ENCODE data around the gene GRID2. TPM values are rescaled to one million over a fixed set of nuclear protein-coding genes. Genes with fewer than 3 reads are reported as not detected.

GRID2 gene
- total RNA-seq, 3 donors from 2014 or later, result under 0.01 TPM

DNA sequence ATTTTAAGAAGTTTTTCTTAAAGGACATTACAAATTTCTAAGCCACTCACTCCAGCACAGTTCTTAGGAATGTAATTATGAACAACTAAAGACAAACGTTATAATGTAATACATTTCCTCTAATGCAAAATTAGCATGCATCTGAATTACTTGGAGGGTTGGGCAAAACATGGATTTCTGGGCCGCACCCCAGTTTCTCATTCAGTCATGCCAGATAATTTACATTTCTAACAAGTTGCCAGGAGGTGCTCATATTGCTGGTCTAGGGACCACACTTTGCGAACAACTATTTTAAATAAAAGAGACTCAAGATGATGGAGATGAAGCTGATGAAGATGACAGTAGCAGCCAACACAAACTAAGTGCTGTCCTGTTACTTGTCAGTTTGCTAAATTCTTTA is 840.1 kb downstream of the GRID2 start:
- H3K4me1 ChIP-seq, result no peaks in the 10 kb centered on the region
- no peaks in the 10 kb centered on the region for H3K27me3 ChIP-seq
- DNase-seq (ENCODE audit: low spot score in 2 of 2), result no peak
- H3K9me3 ChIP-seq, result no peaks in the 10 kb centered on the region
- H3K36me3 ChIP-seq, result no peaks in the 10 kb centered on the region
- intact Hi-C loops (cut with DNase I; ENCODE audit: low total_unique reads), result no loop called here
- H3K27ac ChIP-seq, result no peak overlapping the region
- no peak for TF ChIP-seq POLR2AphosphoS5 (IDR thresholded peaks at IDR 0.05)
- TF ChIP-seq, protein P1, sequence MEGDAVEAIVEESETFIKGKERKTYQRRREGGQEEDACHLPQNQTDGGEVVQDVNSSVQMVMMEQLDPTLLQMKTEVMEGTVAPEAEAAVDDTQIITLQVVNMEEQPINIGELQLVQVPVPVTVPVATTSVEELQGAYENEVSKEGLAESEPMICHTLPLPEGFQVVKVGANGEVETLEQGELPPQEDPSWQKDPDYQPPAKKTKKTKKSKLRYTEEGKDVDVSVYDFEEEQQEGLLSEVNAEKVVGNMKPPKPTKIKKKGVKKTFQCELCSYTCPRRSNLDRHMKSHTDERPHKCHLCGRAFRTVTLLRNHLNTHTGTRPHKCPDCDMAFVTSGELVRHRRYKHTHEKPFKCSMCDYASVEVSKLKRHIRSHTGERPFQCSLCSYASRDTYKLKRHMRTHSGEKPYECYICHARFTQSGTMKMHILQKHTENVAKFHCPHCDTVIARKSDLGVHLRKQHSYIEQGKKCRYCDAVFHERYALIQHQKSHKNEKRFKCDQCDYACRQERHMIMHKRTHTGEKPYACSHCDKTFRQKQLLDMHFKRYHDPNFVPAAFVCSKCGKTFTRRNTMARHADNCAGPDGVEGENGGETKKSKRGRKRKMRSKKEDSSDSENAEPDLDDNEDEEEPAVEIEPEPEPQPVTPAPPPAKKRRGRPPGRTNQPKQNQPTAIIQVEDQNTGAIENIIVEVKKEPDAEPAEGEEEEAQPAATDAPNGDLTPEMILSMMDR (IDR thresholded peaks at IDR 0.05), result no peak
- TF ChIP-seq POLR2A (IDR thresholded peaks at IDR 0.05), result no peak
- H3K4me3 ChIP-seq, result no peak overlapping the region

DNA sequence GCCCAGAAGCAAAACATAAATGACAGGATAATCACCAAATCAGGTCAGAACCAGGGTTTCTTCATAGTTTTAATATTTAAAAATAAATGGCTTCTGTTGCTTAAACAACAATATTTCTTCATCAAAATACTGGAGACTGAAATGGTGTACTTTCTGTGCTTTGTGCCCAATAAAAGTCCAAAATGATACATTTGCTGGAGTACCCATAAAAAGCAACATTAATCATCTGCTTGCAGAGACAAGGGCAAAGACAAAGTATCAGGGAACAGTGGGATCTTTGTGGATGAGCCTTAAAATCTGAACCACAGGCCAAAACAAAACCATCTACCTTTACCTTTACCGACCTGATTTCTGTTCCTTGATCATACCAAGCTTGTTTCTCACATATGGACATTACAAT is 840.9 kb downstream of the GRID2 start:
- no peak overlapping the region for H3K27ac ChIP-seq
- TF ChIP-seq, protein P1 (IDR thresholded peaks at IDR 0.05), result no peak
- no peak for TF ChIP-seq POLR2AphosphoS5 (IDR thresholded peaks at IDR 0.05)
- no peak for TF ChIP-seq POLR2A (IDR thresholded peaks at IDR 0.05)
- intact Hi-C loops (cut with DNase I; ENCODE audit: low total_unique reads), result no loop called here
- no peak overlapping the region for H3K4me3 ChIP-seq
- no peaks in the 10 kb centered on the region for H3K27me3 ChIP-seq
- no peaks in the 10 kb centered on the region for H3K36me3 ChIP-seq
- DNase-seq (ENCODE audit: low spot score in 2 of 2), result no peak
- H3K4me1 ChIP-seq, result no peaks in the 10 kb centered on the region
- H3K9me3 ChIP-seq, result no peaks in the 10 kb centered on the region

DNA sequence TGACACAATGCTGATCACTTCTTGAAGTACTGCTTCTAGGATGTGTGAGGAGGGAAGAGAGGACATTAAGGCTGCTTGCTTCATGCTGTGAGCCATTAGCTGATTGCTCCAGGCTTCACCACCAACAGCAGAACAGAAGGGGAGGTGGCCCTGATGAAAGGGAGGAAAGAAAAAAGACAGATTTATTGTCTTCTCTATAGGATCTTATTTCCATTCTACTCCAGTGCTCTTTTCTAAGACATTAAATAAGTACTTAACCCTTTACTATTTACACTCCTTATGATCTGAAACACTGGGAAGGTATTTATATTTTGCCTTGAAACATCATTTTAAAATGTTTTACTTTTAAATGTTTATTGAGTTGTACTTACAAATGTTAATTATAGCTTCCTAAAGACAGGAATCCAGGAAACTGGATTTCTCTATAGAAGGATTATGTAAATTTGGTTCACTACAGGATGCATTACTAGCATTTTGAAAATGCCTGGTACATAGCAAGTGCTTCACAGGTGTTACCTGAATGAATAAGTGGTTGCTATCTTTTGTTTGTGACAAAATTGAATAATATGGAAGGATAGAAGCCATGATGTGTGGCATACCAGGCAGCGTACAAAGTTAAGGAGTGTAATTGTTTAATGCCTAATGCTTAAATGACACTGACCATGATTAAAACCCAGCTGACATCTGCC is 843.9 kb downstream of the GRID2 start:
- Histone ChIP-seq H3K4me1 (no peaks in the 10 kb centered on the region), H3K9me3 (no peaks in the 10 kb centered on the region), H3K27ac (no peak overlapping the region), H3K27me3 (no peaks in the 10 kb centered on the region), H3K36me3 (no peaks in the 10 kb centered on the region), H3K4me3 (no peak overlapping the region)
- no peak for DNase-seq (ENCODE audit: low spot score in 2 of 2)
- TF ChIP-seq POLR2A (IDR thresholded peaks at IDR 0.05), result no peak
- TF ChIP-seq POLR2AphosphoS5 (IDR thresholded peaks at IDR 0.05), result no peak
- TF ChIP-seq, protein P1 (IDR thresholded peaks at IDR 0.05), result no peak
- intact Hi-C loops (cut with DNase I; ENCODE audit: low total_unique reads), result no loop called here

DNA sequence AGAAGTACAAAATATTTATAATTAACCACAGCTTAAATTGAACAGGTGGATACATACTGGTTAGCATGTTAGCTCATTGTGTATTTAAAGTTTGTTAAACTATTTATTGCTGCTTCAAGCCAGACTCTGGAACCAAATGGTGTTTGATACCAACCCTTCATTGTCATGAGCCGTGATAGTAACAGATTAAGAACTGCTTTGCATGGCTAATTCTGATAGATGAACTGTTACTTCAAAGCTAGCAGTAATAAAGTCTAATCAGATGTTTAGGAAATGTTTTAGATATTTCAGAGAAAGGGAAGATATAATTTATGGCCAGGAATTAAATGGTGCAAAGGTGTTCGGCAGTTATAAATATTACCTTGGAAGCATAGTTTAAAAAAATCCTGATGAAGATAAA is 848.7 kb downstream of the GRID2 start:
- Histone ChIP-seq H3K27me3 (no peaks in the 10 kb centered on the region), H3K4me1 (no peaks in the 10 kb centered on the region), H3K36me3 (no peaks in the 10 kb centered on the region), H3K9me3 (no peaks in the 10 kb centered on the region), H3K4me3 (no peak overlapping the region), H3K27ac (no peak overlapping the region)
- intact Hi-C loops (cut with DNase I; ENCODE audit: low total_unique reads), result no loop called here
- DNase-seq (ENCODE audit: low spot score in 2 of 2), result no peak
- TF ChIP-seq POLR2A (IDR thresholded peaks at IDR 0.05) (no peak), POLR2AphosphoS5 (IDR thresholded peaks at IDR 0.05) (no peak)
- TF ChIP-seq, protein P1 (IDR thresholded peaks at IDR 0.05), result no peak

DNA sequence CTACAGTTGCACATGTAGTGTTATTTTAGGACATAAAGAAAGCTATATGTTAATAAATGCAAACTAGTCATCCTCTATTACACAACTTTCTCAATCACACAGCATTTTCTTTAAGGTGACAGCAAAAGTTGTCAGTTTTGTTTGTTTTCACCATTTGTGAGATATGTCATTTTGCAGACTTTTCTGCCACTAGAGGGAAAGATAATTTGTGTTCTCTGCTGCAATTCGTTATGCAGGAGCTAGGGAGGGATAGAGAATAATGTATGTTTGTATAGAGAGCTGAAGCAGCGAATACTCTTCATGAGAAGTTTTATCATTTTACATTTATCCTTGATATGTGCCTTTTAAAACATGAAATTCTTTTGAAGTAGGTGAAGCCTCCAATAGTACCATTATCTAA is 854.2 kb downstream of the GRID2 start:
- intact Hi-C loops (cut with DNase I; ENCODE audit: low total_unique reads), result no loop called here
- Histone ChIP-seq H3K9me3 (no peaks in the 10 kb centered on the region), H3K27ac (no peak overlapping the region), H3K4me1 (no peaks in the 10 kb centered on the region), H3K36me3 (no peaks in the 10 kb centered on the region), H3K4me3 (no peak overlapping the region), H3K27me3 (no peaks in the 10 kb centered on the region)
- TF ChIP-seq, protein P1 (IDR thresholded peaks at IDR 0.05), result no peak
- no peak for TF ChIP-seq POLR2AphosphoS5 (IDR thresholded peaks at IDR 0.05)
- TF ChIP-seq POLR2A (IDR thresholded peaks at IDR 0.05), result no peak
- DNase-seq (ENCODE audit: low spot score in 2 of 2), result no peak

All from breast epithelium (tissue), 4 donors.